D721Med (cell line): ENCODE results near the gene THEMIS2.

ENCODE experiments used
- DNase-seq: peaks from one replicate; pipeline ENCODE4 v3.0.0; 2011; ENCODE audit warnings: low spot score; ENCODE audit not compliant: insufficient read length
- FAIRE-seq: peaks from 2 replicates; lab custom pipeline; 2011; peaks lifted over from hg19 to GRCh38; lab: Jason Lieb, UNC
- CTCF ChIP-seq: IDR thresholded peaks from 2 replicates; pipeline ENCODE4 v1.5.1; 2012; ENCODE audit warnings: mild to moderate bottlenecking, control low read depth; ENCODE audit not compliant: insufficient read depth; ENCODE audit errors: missing control alignments

THEMIS2 gene

GRCh38 chr1:27873671-27874384 is 1.5 kb downstream of the THEMIS2 start:
- no peak for DNase-seq
- no peak for FAIRE-seq
- TF ChIP-seq CTCF = no peak

- DNase-seq (peak; percentile 5), FAIRE-seq (no peak)
- TF ChIP-seq CTCF = no peak
These were observed 4.2 kb downstream of the THEMIS2 start for GRCh38 chr1:27876341-27877114.

- TF ChIP-seq CTCF = no peak
- no peak for FAIRE-seq
These were observed 4.7 kb downstream of the THEMIS2 start for GRCh38 chr1:27877115-27877416.

GRCh38 chr1:27878039-27878438 is 5.7 kb downstream of the THEMIS2 start:
- FAIRE-seq (no peak), DNase-seq (no peak)
- no peak for TF ChIP-seq CTCF

More at GRCh38 chr1:27877115-27877416, 4.7 kb downstream of the THEMIS2 start:
- DNase-seq = no peak

GRCh38 chr1:27878787-27879335 is 6.5 kb downstream of the THEMIS2 start:
- no peak for FAIRE-seq
- no peak for TF ChIP-seq CTCF

GRCh38 chr1:27879374-27880082 is 7.2 kb downstream of the THEMIS2 start:
- DNase-seq (no peak), FAIRE-seq (no peak)
- no peak for TF ChIP-seq CTCF

More at GRCh38 chr1:27878787-27879335, 6.5 kb downstream of the THEMIS2 start:
- DNase-seq = no peak
